OCI-LY3 (cell line): Measurements from ENCODE around the gene LAP3.

Source experiments
- H2AFZ ChIP-seq: fragments of 200-600, 300-600 bp; shearing (Covaris generic); 2 replicates; pipeline ENCODE4 v1.6.0; 2014; ENCODE audit warnings: antibody characterized with exemption, low read depth, low read length
- H3K27ac ChIP-seq: fragments of 200-600, 300-600 bp; sonication (generic); 2 replicates; pipeline ENCODE4 v1.5.1; 2014; ENCODE audit warnings: mild to moderate bottlenecking, low read length, moderate library complexity, mixed read lengths
- H3K27me3 ChIP-seq: fragments of 200-600, 300-600 bp; sonication (generic); 2 replicates; pipeline ENCODE4 v1.6.1; 2014; ENCODE audit warnings: low read depth, low read length, mixed read lengths
- H3K36me3 ChIP-seq: fragments of 200-600, 300-600 bp; sonication (generic); replicated peaks from 2 replicates; pipeline ENCODE3; 2014; ENCODE audit warnings: low read depth, low read length, mixed read lengths
- H3K4me1 ChIP-seq: fragments of 300-600, 200-600 bp; sonication (generic); 2 replicates; pipeline ENCODE4 v1.6.1; 2014; ENCODE audit warnings: low read length, mixed read lengths
- H3K4me2 ChIP-seq: fragments of 200-600, 300-600 bp; sonication (generic); 2 replicates; pipeline ENCODE4 v1.6.1; 2014; ENCODE audit warnings: low read length, mixed read lengths
- H3K4me3 ChIP-seq: fragments of 300-600, 200-600 bp; sonication (generic); 2 replicates; pipeline ENCODE4 v1.5.1; 2014; ENCODE audit warnings: antibody characterized with exemption, mild to moderate bottlenecking, low read length, moderate library complexity
- H3K79me2 ChIP-seq: fragments of 300-600, 200-600 bp; shearing (Covaris generic); 2 replicates; pipeline ENCODE4 v1.6.1; 2014; ENCODE audit warnings: mild to moderate bottlenecking, low read length, mixed read lengths
- H3K9ac ChIP-seq: fragments of 300-600, 200-600 bp; shearing (Covaris generic); 2 replicates; pipeline ENCODE4 v1.6.0; 2014; ENCODE audit warnings: mild to moderate bottlenecking, low read length, moderate library complexity
- H3K9me3 ChIP-seq: fragments of 200-600, 300-600 bp; shearing (Covaris generic); 2 replicates; pipeline ENCODE4 v1.6.1; 2014; ENCODE audit warnings: low read length, mixed read lengths; ENCODE audit not compliant: insufficient read depth
- H4K20me1 ChIP-seq: fragments of 200-600, 300-600 bp; sonication (generic); 2 replicates; pipeline ENCODE4 v1.6.1; 2016; ENCODE audit warnings: low read length, mixed read lengths; ENCODE audit not compliant: insufficient read depth
- EZH2phosphoT487 ChIP-seq: fragments of 200-600 bp; shearing (Covaris generic); IDR thresholded peaks from 2 replicates; pipeline ENCODE4 v1.6.1; 2018; ENCODE audit warnings: antibody characterized with exemption, mixed run types, low read depth
- TF ChIP-seq, protein P1 (sequence below): fragments of 200-600, 300-600 bp; sonication (generic); IDR thresholded peaks from 2 replicates; pipeline ENCODE4 v1.5.1; 2014; ENCODE audit warnings: antibody characterized with exemption, low read length, low read depth

Gene LAP3

DNA sequence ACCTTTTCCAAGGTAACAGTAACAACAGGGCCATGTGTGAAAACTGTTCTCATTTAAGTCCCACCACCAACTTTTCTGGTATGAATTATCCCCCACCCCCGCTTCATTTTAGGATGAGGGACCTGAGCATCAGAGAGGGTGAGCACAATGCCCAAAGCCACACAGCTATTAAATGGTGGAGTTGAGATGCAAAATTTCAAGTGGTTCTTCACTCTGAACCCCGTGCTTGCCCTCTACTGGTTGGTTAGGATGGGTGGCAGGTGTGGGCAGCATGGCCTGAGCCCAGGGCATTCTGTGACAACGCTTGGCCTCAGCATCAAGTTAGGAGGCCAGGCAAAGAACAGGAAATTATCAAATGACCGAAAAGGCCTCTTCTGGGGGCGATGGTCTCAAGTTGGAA lies 70.9 kb downstream of the LAP3 start:
- H3K4me3 ChIP-seq = no peak overlapping the region
- no peaks in the 10 kb centered on the region for H3K9me3 ChIP-seq
- H4K20me1 ChIP-seq = no peaks in the 10 kb centered on the region
- no peak overlapping the region for H3K9ac ChIP-seq
- H3K4me1 ChIP-seq = peaks cover 10% of the 10 kb centered on the region
- no peak for TF ChIP-seq EZH2phosphoT487
- TF ChIP-seq, protein P1, sequence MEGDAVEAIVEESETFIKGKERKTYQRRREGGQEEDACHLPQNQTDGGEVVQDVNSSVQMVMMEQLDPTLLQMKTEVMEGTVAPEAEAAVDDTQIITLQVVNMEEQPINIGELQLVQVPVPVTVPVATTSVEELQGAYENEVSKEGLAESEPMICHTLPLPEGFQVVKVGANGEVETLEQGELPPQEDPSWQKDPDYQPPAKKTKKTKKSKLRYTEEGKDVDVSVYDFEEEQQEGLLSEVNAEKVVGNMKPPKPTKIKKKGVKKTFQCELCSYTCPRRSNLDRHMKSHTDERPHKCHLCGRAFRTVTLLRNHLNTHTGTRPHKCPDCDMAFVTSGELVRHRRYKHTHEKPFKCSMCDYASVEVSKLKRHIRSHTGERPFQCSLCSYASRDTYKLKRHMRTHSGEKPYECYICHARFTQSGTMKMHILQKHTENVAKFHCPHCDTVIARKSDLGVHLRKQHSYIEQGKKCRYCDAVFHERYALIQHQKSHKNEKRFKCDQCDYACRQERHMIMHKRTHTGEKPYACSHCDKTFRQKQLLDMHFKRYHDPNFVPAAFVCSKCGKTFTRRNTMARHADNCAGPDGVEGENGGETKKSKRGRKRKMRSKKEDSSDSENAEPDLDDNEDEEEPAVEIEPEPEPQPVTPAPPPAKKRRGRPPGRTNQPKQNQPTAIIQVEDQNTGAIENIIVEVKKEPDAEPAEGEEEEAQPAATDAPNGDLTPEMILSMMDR = peak; percentile 22; the same call in 1 of the 2 replicates
- no peak overlapping the region for H3K27ac ChIP-seq
- peaks cover 5% of the 10 kb centered on the region for H3K36me3 ChIP-seq
- no peak overlapping the region for H3K4me2 ChIP-seq
- H3K27me3 ChIP-seq = no peaks in the 10 kb centered on the region
- H3K79me2 ChIP-seq = no peaks in the 10 kb centered on the region
- no peak overlapping the region for H2AFZ ChIP-seq

DNA sequence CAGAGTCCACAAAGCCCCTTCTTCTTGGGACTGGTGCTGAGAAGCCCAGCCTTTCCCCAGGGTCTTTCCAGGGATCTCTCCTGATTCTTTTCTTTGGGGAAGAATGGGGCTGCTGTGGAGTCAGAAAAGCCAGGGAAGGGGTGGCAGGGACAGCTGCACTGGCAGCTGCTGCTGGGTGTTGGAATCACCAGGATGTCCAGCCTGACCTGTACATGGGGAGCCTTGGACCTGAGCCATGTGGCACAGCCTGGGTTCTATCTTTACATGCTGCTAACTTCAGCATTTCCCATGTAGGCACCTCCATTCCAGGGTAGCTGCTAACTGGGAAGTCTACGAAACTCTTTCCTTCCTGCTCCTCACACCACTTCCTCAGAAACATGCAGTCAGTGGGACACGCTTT lies 73.4 kb downstream of the LAP3 start:
- Histone ChIP-seq H3K27me3 (no peaks in the 10 kb centered on the region), H3K9ac (no peak overlapping the region), H3K79me2 (no peaks in the 10 kb centered on the region), H3K27ac (no peak overlapping the region), H3K4me2 (no peak overlapping the region), H3K36me3 (no peaks in the 10 kb centered on the region), H3K4me1 (peaks cover 21% of the 10 kb centered on the region), H2AFZ (no peak overlapping the region), H3K4me3 (no peak overlapping the region), H4K20me1 (no peaks in the 10 kb centered on the region), H3K9me3 (no peaks in the 10 kb centered on the region)
- TF ChIP-seq, protein P1 = no peak
- no peak for TF ChIP-seq EZH2phosphoT487

DNA sequence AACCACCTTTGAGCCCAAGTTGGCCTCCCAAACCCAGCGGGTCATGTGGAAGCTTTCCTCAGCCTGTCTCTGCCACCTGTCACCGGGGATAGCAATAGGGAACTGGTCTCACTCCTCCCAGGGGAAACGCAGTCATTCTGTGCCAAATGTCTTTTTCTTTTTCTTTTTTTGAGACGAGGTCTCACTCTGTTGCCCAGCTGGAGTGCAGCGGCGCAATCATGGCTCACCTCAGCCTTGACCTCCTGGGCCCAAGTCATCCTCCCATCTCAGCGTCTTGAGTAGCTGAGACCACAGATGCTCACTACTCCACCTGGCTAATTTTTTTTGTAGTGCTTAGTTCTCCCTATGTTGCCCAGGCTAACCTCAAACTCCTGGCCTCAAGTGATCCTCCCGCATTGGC lies 77.7 kb downstream of the LAP3 start:
- no peaks in the 10 kb centered on the region for H3K9me3 ChIP-seq
- peaks cover 10% of the 10 kb centered on the region for H3K4me1 ChIP-seq
- H2AFZ ChIP-seq = no peak overlapping the region
- H3K27me3 ChIP-seq = peaks cover 4% of the 10 kb centered on the region; the same call in 1 of the 2 replicates
- H3K4me3 ChIP-seq = no peak overlapping the region
- no peaks in the 10 kb centered on the region for H3K79me2 ChIP-seq
- no peak overlapping the region for H3K27ac ChIP-seq
- peak overlapping the region; percentile 16; the same call in 1 of the 2 replicates for H3K4me2 ChIP-seq
- TF ChIP-seq, protein P1 = no peak
- TF ChIP-seq EZH2phosphoT487 = no peak
- no peaks in the 10 kb centered on the region for H4K20me1 ChIP-seq
- no peak overlapping the region for H3K9ac ChIP-seq
- H3K36me3 ChIP-seq = no peaks in the 10 kb centered on the region

DNA sequence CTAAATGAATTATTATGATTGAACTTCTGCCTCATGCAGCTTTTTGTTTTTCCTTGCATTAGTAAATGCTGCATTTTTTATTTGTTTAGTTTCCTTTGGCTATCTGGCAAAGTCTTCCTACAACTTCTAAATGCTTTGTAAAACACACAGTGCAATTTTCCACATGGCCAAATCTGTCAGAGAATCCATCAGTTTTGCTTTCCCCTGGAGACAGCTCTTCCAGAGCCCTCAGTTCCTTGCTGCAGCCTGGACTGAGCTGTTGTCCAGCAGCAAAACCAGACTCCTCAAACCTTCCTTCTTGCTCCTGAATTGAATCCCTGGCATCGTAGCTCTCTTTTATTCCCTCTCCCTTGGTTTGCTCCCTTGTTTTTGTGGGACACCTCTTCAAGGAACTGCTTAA lies 80.1 kb downstream of the LAP3 start:
- H3K4me1 ChIP-seq = peaks cover 10% of the 10 kb centered on the region
- no peaks in the 10 kb centered on the region for H3K9me3 ChIP-seq
- no peaks in the 10 kb centered on the region for H3K79me2 ChIP-seq
- no peak overlapping the region for H3K27ac ChIP-seq
- H3K4me2 ChIP-seq = no peak overlapping the region
- no peaks in the 10 kb centered on the region for H4K20me1 ChIP-seq
- H3K27me3 ChIP-seq = peaks cover 4% of the 10 kb centered on the region; the same call in 1 of the 2 replicates
- H2AFZ ChIP-seq = no peak overlapping the region
- no peaks in the 10 kb centered on the region for H3K36me3 ChIP-seq
- no peak for TF ChIP-seq EZH2phosphoT487
- TF ChIP-seq, protein P1 = no peak
- no peak overlapping the region for H3K9ac ChIP-seq
- no peak overlapping the region for H3K4me3 ChIP-seq
